HepG2 (cell line): ENCODE data around the gene ZNF507. TPM values are rescaled to one million over a fixed set of nuclear protein-coding genes. Genes with fewer than 3 reads are reported as not detected.

Experiments used
- CC2D1A ChIP-seq: sonication (generic); formaldehyde crosslinking; IDR thresholded peaks from 2 replicates; pipeline ENCODE4 v1.8.1; 2023; ENCODE audit warnings: mild to moderate bottlenecking, missing genetic modification reagents
- CENPX ChIP-seq: sonication (generic); formaldehyde crosslinking; IDR thresholded peaks from 2 replicates; pipeline ENCODE4 v1.9.0; 2021; ENCODE audit warnings: mild to moderate bottlenecking, missing genetic modification reagents, moderate library complexity
- FOXJ3 ChIP-seq: sonication (generic); formaldehyde crosslinking; IDR thresholded peaks from 2 replicates; pipeline ENCODE4 v1.4.0; 2020; ENCODE audit warnings: missing genetic modification reagents, mild to moderate bottlenecking, borderline replicate concordance
- GTF3A ChIP-seq: sonication (generic); formaldehyde crosslinking; conservative IDR thresholded peaks from 2 replicates; pipeline ENCODE4 v1.4.0; 2020; ENCODE audit warnings: mild to moderate bottlenecking, missing genetic modification reagents
- HOXA9 ChIP-seq: sonication (generic); formaldehyde crosslinking; IDR thresholded peaks from 2 replicates; pipeline ENCODE4 v1.8.1; 2022; ENCODE audit warnings: missing genetic modification reagents, mild to moderate bottlenecking, moderate library complexity, borderline replicate concordance
- MAF1 ChIP-seq: sonication (generic); formaldehyde crosslinking; IDR thresholded peaks from 2 replicates; pipeline ENCODE4 v1.5.0; 2020; ENCODE audit warnings: missing genetic modification reagents, borderline replicate concordance
- MIER2 ChIP-seq: IDR thresholded peaks from 2 replicates; pipeline ENCODE4 v1.6.1; 2016; ENCODE audit warnings: missing biosample characterization, missing genetic modification reagents
- MYNN ChIP-seq: sonication (generic); formaldehyde crosslinking; IDR thresholded peaks from 2 replicates; pipeline ENCODE4 v1.4.0; 2020; ENCODE audit warnings: mild to moderate bottlenecking, low read depth, missing genetic modification reagents
- PAWR ChIP-seq: sonication (generic); formaldehyde crosslinking; IDR thresholded peaks from 2 replicates; pipeline ENCODE4 v1.4.0; 2020; ENCODE audit warnings: missing genetic modification reagents, mild to moderate bottlenecking, borderline replicate concordance
- RBFOX2 ChIP-seq: fragments of 200-400 bp; formaldehyde crosslinking; IDR thresholded peaks from 2 replicates; pipeline ENCODE4 v1.6.1; 2017; ENCODE audit warnings: low read depth, mild to moderate bottlenecking, low read length
- SALL1 ChIP-seq: sonication (generic); formaldehyde crosslinking; IDR thresholded peaks from 2 replicates; pipeline ENCODE4 v1.8.0; 2022; ENCODE audit warnings: mild to moderate bottlenecking, missing genetic modification reagents
- U2AF2 ChIP-seq: fragments of 200-400 bp; formaldehyde crosslinking; IDR thresholded peaks from 2 replicates; pipeline ENCODE4 v1.6.1; 2017; ENCODE audit warnings: low read depth, mild to moderate bottlenecking, low read length
- ZBTB38 ChIP-seq: sonication (generic); formaldehyde crosslinking; IDR thresholded peaks from 2 replicates; pipeline ENCODE4 v1.5.1; 2020; ENCODE audit warnings: mild to moderate bottlenecking, missing genetic modification reagents
- ZNF24 ChIP-seq: fragments of 450-650 bp; IDR thresholded peaks from 2 replicates; pipeline ENCODE4 v1.6.1; 2017; ENCODE audit warnings: antibody characterized with exemption, mild to moderate bottlenecking
- ZNF263 ChIP-seq: sonication (generic); formaldehyde crosslinking; IDR thresholded peaks from 2 replicates; pipeline ENCODE4 v1.4.0; 2020; ENCODE audit warnings: missing genetic modification reagents
- ZNF34 ChIP-seq: sonication (generic); formaldehyde crosslinking; IDR thresholded peaks from 2 replicates; pipeline ENCODE4 v1.4.0; 2020; ENCODE audit warnings: mild to moderate bottlenecking, missing genetic modification reagents, borderline replicate concordance
- ZNF563 ChIP-seq: sonication (generic); formaldehyde crosslinking; IDR thresholded peaks from 2 replicates; pipeline ENCODE4 v1.8.0; 2022; ENCODE audit warnings: mild to moderate bottlenecking, moderate library complexity, missing genetic modification reagents
- ZNF703 ChIP-seq: sonication (generic); formaldehyde crosslinking; IDR thresholded peaks from 2 replicates; pipeline ENCODE4 v1.5.1; 2020; ENCODE audit warnings: missing genetic modification reagents, mild to moderate bottlenecking, moderate library complexity, borderline replicate concordance
- polyA plus RNA-seq, 8 experiments: library from polyadenylated mRNA; depleted of rRNA in 3 of 8; stranded (reverse) in 7 of 8; unstranded in 1 of 8; fragments of >200 nt; fragmentation: Illumina TruSeq in 4 of 8; extraction: Trizol in 4 of 8; gene quantifications; 2 replicates each; pipeline versions ENCODE4 v1.2.1 to v1.2.3, GENCODE V29; 2011 to 2016; ENCODE audit warnings: low read depth in 4 of 8, missing spikeins in 1 of 8, mixed read lengths in 1 of 8; ENCODE audit not compliant: insufficient read depth in 1 of 8
- total RNA-seq, 5 experiments: library from RNA; depleted of rRNA; stranded (reverse); fragments of >200 nt; fragmentation: Illumina TruSeq; extraction: Trizol; gene quantifications; 2 replicates each; pipeline ENCODE4 v1.2.3, GENCODE V29; 2016; ENCODE audit warnings: low read depth in 1 of 5
- TF ChIP-seq, protein P1 (sequence below): sonication (generic); formaldehyde crosslinking; IDR thresholded peaks from 2 replicates; pipeline ENCODE4 v1.8.1; 2022; ENCODE audit warnings: mild to moderate bottlenecking, missing genetic modification reagents
- TF ChIP-seq, protein P2 (sequence below): sonication (generic); formaldehyde crosslinking; IDR thresholded peaks from 2 replicates; pipeline ENCODE4 v1.4.0; 2020; ENCODE audit warnings: missing genetic modification reagents, mild to moderate bottlenecking, borderline replicate concordance
- TF ChIP-seq, protein P3 (sequence below): sonication (generic); formaldehyde crosslinking; IDR thresholded peaks from 2 replicates; pipeline ENCODE4 v1.8.1; 2023; ENCODE audit warnings: mild to moderate bottlenecking, moderate library complexity, missing genetic modification reagents
- TF ChIP-seq, protein P4 (sequence below): sonication (generic); formaldehyde crosslinking; IDR thresholded peaks from 2 replicates; pipeline ENCODE4 v1.5.0; 2020; ENCODE audit warnings: mild to moderate bottlenecking, missing genetic modification reagents, moderate library complexity
- TF ChIP-seq, protein P5 (sequence below): sonication (generic); formaldehyde crosslinking; IDR thresholded peaks from 2 replicates; pipeline ENCODE4 v1.8.0; 2022; ENCODE audit warnings: mild to moderate bottlenecking, missing genetic modification reagents, moderate library complexity

The ZNF507 gene
- total and polyA plus RNA-seq, 2 of the 13 experiments (the other 11 are each of a cell fraction or from before 2014, with no cell fraction given), result 7.3 to 10.9 TPM

DNA sequence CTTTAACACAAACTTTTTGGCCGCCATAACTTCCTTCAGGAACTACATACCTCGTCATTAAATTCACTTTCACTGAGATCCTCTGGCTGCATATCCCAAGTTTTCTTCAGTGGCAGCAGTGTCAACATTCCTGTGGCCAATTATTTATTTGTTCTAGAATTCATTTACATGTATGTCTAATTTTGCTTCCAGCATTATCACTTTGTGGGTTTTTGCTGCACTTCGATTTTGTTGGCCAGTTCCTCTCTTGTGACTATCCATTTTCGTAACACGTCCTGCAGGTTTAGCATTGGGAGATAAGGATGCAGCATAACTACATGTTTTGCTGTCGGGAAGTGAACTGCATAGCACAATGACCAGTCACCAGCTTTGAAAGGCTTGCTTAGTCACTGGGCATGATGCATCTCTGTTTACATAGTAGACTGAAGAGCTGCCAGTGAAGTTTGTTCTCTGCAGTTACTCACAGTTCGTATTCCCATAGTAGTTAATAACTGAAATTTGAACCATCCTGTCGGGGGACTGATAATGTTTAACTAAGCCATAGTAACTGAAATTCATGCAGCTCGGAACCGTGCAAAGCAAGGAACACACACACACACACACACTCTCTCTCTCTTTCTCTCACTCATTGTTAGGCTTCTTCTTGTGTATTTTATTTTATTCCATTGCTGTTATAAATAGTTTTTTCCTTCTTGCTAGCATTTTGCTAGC is 28.3 kb downstream of the ZNF507 start (continued):
- TF ChIP-seq, protein P1, sequence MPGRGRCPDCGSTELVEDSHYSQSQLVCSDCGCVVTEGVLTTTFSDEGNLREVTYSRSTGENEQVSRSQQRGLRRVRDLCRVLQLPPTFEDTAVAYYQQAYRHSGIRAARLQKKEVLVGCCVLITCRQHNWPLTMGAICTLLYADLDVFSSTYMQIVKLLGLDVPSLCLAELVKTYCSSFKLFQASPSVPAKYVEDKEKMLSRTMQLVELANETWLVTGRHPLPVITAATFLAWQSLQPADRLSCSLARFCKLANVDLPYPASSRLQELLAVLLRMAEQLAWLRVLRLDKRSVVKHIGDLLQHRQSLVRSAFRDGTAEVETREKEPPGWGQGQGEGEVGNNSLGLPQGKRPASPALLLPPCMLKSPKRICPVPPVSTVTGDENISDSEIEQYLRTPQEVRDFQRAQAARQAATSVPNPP (CRISPR knock-in tag), result no peak
- TF ChIP-seq, protein P2, sequence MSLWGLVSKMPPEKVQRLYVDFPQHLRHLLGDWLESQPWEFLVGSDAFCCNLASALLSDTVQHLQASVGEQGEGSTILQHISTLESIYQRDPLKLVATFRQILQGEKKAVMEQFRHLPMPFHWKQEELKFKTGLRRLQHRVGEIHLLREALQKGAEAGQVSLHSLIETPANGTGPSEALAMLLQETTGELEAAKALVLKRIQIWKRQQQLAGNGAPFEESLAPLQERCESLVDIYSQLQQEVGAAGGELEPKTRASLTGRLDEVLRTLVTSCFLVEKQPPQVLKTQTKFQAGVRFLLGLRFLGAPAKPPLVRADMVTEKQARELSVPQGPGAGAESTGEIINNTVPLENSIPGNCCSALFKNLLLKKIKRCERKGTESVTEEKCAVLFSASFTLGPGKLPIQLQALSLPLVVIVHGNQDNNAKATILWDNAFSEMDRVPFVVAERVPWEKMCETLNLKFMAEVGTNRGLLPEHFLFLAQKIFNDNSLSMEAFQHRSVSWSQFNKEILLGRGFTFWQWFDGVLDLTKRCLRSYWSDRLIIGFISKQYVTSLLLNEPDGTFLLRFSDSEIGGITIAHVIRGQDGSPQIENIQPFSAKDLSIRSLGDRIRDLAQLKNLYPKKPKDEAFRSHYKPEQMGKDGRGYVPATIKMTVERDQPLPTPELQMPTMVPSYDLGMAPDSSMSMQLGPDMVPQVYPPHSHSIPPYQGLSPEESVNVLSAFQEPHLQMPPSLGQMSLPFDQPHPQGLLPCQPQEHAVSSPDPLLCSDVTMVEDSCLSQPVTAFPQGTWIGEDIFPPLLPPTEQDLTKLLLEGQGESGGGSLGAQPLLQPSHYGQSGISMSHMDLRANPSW, result 0 out of 2 replicates have a peak, but pooled peaks have one; percentile 67
- no peak for TF ChIP-seq GTF3A (CRISPR knock-in tag)
- no peak for TF ChIP-seq ZNF34
- no peak for TF ChIP-seq ZNF263 (CRISPR knock-in tag)
- TF ChIP-seq SALL1 (CRISPR knock-in tag), result peak; percentile 92
- TF ChIP-seq ZBTB38 (CRISPR knock-in tag), result no peak
- TF ChIP-seq PAWR, result no peak
- TF ChIP-seq FOXJ3, result peak; percentile 85; the same call in 1 of the 2 replicates
- no peak for TF ChIP-seq CENPX (CRISPR knock-in tag)
- TF ChIP-seq, protein P3, sequence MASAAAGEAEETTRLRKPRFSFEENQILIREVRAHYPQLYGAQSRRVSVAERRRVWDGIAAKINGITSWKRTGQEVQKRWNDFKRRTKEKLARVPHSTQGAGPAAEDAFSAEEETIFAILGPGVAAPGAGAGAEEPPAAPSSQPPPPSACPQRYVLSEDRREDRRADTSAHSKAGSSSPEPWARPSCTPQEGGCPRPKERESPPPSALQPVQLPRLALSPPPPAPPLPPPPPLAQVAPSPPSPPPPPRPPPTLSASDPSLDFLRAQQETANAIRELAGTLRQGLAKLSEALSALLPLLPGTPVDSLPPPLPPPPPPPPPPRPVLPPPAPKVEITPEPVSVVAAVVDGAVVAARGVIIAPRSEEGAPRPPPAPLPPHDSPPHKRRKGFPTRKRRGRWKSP, result peak; percentile 49; the same call in 1 of the 2 replicates
- TF ChIP-seq HOXA9, result no peak
- TF ChIP-seq MYNN (CRISPR knock-in tag), result no peak
- no peak for TF ChIP-seq ZNF563 (CRISPR knock-in tag)
- TF ChIP-seq MIER2 (CRISPR knock-in tag), result peak; percentile 70; the same call in 1 of the 2 replicates
- TF ChIP-seq, protein P4, sequence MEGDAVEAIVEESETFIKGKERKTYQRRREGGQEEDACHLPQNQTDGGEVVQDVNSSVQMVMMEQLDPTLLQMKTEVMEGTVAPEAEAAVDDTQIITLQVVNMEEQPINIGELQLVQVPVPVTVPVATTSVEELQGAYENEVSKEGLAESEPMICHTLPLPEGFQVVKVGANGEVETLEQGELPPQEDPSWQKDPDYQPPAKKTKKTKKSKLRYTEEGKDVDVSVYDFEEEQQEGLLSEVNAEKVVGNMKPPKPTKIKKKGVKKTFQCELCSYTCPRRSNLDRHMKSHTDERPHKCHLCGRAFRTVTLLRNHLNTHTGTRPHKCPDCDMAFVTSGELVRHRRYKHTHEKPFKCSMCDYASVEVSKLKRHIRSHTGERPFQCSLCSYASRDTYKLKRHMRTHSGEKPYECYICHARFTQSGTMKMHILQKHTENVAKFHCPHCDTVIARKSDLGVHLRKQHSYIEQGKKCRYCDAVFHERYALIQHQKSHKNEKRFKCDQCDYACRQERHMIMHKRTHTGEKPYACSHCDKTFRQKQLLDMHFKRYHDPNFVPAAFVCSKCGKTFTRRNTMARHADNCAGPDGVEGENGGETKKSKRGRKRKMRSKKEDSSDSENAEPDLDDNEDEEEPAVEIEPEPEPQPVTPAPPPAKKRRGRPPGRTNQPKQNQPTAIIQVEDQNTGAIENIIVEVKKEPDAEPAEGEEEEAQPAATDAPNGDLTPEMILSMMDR (CRISPR knock-in tag), result no peak
- TF ChIP-seq CC2D1A (CRISPR knock-in tag), result no peak
- TF ChIP-seq ZNF24, result peak; percentile 32; the same call in 1 of the 2 replicates
- TF ChIP-seq, protein P5, sequence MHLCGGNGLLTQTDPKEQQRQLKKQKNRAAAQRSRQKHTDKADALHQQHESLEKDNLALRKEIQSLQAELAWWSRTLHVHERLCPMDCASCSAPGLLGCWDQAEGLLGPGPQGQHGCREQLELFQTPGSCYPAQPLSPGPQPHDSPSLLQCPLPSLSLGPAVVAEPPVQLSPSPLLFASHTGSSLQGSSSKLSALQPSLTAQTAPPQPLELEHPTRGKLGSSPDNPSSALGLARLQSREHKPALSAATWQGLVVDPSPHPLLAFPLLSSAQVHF (CRISPR knock-in tag), result no peak
- no peak for TF ChIP-seq MAF1 (CRISPR knock-in tag)
- TF ChIP-seq RBFOX2, result no peak
- TF ChIP-seq U2AF2, result no peak
- no peak for TF ChIP-seq ZNF703 (CRISPR knock-in tag)
